ENCODE measurements around the gene TANGO2. TPM values are rescaled to one million over a fixed set of nuclear protein-coding genes. Genes with fewer than 3 reads are reported as not detected.
A peak's percentile ranks its signal among the peaks of the same experiment; 100 is the strongest.

Gene TANGO2
- total and polyA plus RNA-seq, 3 experiments from 2014 or later: 27.3 to 48.6 (median 28.0) TPM

- Mint-ChIP-seq H3K9me3 (no peaks in the 10 kb centered on the region), H3K4me3 (no peak overlapping the region), H3K27me3 (no peaks in the 10 kb centered on the region), H3K36me3 (peaks cover 0 to 84% (median 9%) of the 10 kb centered on the region in 3 donors), H3K27ac (peak overlapping the region in 5 of 8 donors; percentile 1 to 78 (median 29)), H3K4me1 (peaks cover 5 to 19% (median 13%) of the 10 kb centered on the region in 3 donors)
- no peak for DNase-seq
- ChIA-PET CTCF (no interaction called here), POLR2A (no interaction called here)
- Histone ChIP-seq H3K9me3 (ENCODE audit: low read length) (no peaks in the 10 kb centered on the region), H3K4me1 (ENCODE audit: insufficient read depth, low read length) (peaks cover 6% of the 10 kb centered on the region), H3K36me3 (ENCODE audit: insufficient read depth, low read length) (peaks cover 26% of the 10 kb centered on the region), H3K4me3 (ENCODE audit: low read length) (peak overlapping the region; percentile 35), H3K27me3 (ENCODE audit: insufficient read depth, low read length, poor library complexity, severe bottlenecking) (no peaks in the 10 kb centered on the region), H3K27ac (ENCODE audit: low read depth, low read length) (peak overlapping the region; percentile 72)
Observed at GRCh38 chr22:20058989-20059770, 38.3 kb downstream of the TANGO2 start.

DNA sequence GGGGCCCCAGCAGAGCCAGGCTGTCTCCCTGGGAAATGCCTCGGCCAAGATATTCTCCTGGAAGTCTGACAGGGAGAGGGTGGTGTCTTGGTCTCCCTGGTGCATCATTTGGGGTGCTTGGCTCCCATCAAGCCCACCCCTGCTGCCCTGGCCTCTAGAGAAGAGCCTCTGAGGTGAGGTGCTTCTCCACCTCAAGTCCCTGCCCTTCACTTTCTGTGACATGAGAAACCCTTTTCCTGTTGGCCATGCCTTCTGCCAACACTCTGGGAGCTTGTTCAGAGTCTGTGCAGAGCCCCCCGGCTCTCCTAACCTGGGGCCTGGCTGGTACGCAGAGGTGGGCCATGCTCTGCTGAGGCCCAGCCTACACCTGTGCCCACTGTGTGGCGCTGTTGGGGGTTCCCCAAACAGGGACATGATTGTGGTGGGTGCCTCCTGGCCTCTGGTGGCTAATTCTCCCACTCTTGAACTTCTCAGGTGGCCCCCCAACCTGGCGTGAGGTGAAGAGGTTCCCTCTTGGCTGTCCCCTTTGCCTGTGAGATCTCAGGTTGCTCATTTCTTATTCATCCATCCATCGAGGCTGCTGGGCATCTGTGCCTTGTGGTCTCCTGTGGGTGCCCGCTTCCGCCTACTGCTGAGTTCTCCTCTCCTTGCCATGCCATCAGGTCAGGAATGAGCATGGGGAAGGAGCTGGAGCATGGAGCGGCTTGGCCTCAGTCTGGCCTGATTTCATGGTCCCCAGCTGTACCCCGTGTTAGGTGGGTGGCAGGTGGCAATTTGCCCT, 40.0 kb downstream of the TANGO2 start:
- Histone ChIP-seq H3K27me3 (ENCODE audit: insufficient read depth, low read length, poor library complexity, severe bottlenecking) (no peaks in the 10 kb centered on the region), H3K9me3 (ENCODE audit: low read length) (no peaks in the 10 kb centered on the region), H3K4me1 (ENCODE audit: insufficient read depth, low read length) (peaks cover 6% of the 10 kb centered on the region), H3K27ac (ENCODE audit: low read depth, low read length) (no peak overlapping the region), H3K36me3 (ENCODE audit: insufficient read depth, low read length) (peaks cover 20% of the 10 kb centered on the region), H3K4me3 (ENCODE audit: low read length) (no peak overlapping the region)
- ChIA-PET POLR2A (interaction anchor here (0.5 kb wide), 1 partner anchor 1569 kb away, joined by 3 read pairs; the partner anchor contains the start of gene YDJC), CTCF (interaction anchor here (1.8 kb wide), 1 partner anchor 12 kb away, joined by 4 read pairs; no protein-coding TSS in a partner anchor)
- Mint-ChIP-seq H3K4me1 (peaks cover 5 to 19% (median 13%) of the 10 kb centered on the region in 3 donors), H3K9me3 (no peaks in the 10 kb centered on the region), H3K4me3 (no peak overlapping the region), H3K36me3 (peaks cover 0 to 79% (median 10%) of the 10 kb centered on the region in 3 donors), H3K27me3 (no peaks in the 10 kb centered on the region), H3K27ac (peak overlapping the region in 2 of 8 donors; percentile 2 to 36)
- no peak for DNase-seq

DNA sequence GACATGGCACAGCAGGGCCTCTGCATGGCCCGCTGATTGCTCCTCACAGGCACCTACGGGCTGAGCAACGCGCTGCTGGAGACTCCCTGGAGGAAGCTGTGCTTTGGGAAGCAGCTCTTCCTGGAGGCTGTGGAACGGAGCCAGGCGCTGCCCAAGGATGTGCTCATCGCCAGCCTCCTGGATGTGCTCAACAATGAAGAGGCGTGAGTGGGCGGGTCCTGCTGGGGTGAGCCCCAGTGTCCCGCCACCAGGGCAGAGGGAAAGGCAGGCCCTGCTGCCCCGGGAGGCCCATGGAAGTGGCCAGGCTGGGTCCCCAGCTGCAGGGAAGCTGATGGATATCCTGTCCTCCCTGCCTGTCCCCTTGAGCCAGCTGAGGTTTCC, 40.6 kb downstream of the TANGO2 start:
- ChIA-PET POLR2A (interaction anchor here (0.5 kb wide), 1 partner anchor 1568 kb away, joined by 3 read pairs; the partner anchor contains the start of gene YDJC), CTCF (interaction anchor here (1.4 to 1.8 kb wide), 2 partner anchors 11 to 50 kb away, joined by 3 to 4 read pairs; no protein-coding TSS in a partner anchor)
- Histone ChIP-seq H3K4me1 (ENCODE audit: insufficient read depth, low read length) (peaks cover 6% of the 10 kb centered on the region), H3K27ac (ENCODE audit: low read depth, low read length) (no peak overlapping the region), H3K36me3 (ENCODE audit: insufficient read depth, low read length) (peaks cover 18% of the 10 kb centered on the region), H3K4me3 (ENCODE audit: low read length) (no peak overlapping the region), H3K27me3 (ENCODE audit: insufficient read depth, low read length, poor library complexity, severe bottlenecking) (no peaks in the 10 kb centered on the region), H3K9me3 (ENCODE audit: low read length) (no peaks in the 10 kb centered on the region)
- Mint-ChIP-seq H3K4me1 (peaks cover 5 to 19% (median 13%) of the 10 kb centered on the region in 3 donors), H3K36me3 (peaks cover 0 to 74% (median 10%) of the 10 kb centered on the region in 3 donors), H3K27ac (no peak overlapping the region), H3K9me3 (no peaks in the 10 kb centered on the region), H3K27me3 (no peaks in the 10 kb centered on the region), H3K4me3 (no peak overlapping the region)
- no peak for DNase-seq

GRCh38 chr22:20062043-20062765, 41.3 kb downstream of the TANGO2 start:
- POLR2A ChIA-PET: no interaction called here
- Mint-ChIP-seq H3K27ac (no peak overlapping the region), H3K36me3 (peaks cover 0 to 68% (median 10%) of the 10 kb centered on the region in 3 donors), H3K9me3 (no peaks in the 10 kb centered on the region), H3K4me1 (peaks cover 5 to 19% (median 13%) of the 10 kb centered on the region in 3 donors), H3K27me3 (no peaks in the 10 kb centered on the region), H3K4me3 (no peak overlapping the region)
- Histone ChIP-seq H3K4me3 (ENCODE audit: low read length) (no peak overlapping the region), H3K4me1 (ENCODE audit: insufficient read depth, low read length) (peaks cover 6% of the 10 kb centered on the region), H3K27ac (ENCODE audit: low read depth, low read length) (no peak overlapping the region), H3K36me3 (ENCODE audit: insufficient read depth, low read length) (peaks cover 18% of the 10 kb centered on the region), H3K9me3 (ENCODE audit: low read length) (no peaks in the 10 kb centered on the region), H3K27me3 (ENCODE audit: insufficient read depth, low read length, poor library complexity, severe bottlenecking) (no peaks in the 10 kb centered on the region)
- no peak for DNase-seq
- CTCF ChIA-PET: interaction anchor here (1.4 to 1.8 kb wide), 2 partner anchors 11 to 49 kb away, joined by 3 to 4 read pairs; no protein-coding TSS in a partner anchor

DNA sequence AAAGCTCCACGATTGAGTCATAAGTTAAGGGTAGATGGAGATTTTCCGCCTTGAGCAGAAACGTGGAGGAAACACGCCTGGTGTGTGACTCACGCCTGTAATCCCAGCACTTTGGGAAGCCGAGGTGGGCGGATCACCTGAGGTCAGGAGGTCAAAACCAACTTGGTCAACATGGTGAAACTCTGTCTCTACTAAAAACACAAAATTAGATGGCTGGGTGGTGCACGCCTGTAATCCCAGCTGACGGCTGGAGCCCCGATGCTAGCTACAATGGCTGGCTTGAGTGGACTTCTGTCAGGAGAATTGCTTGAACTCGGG, 41.8 kb downstream of the TANGO2 start:
- Mint-ChIP-seq H3K27ac (no peak overlapping the region), H3K36me3 (peaks cover 0 to 65% (median 10%) of the 10 kb centered on the region in 3 donors), H3K4me1 (peaks cover 5 to 19% (median 13%) of the 10 kb centered on the region in 3 donors), H3K4me3 (no peak overlapping the region), H3K27me3 (no peaks in the 10 kb centered on the region), H3K9me3 (no peaks in the 10 kb centered on the region)
- Histone ChIP-seq H3K4me3 (ENCODE audit: low read length) (no peak overlapping the region), H3K27me3 (ENCODE audit: insufficient read depth, low read length, poor library complexity, severe bottlenecking) (no peaks in the 10 kb centered on the region), H3K4me1 (ENCODE audit: insufficient read depth, low read length) (peaks cover 6% of the 10 kb centered on the region), H3K9me3 (ENCODE audit: low read length) (no peaks in the 10 kb centered on the region), H3K27ac (ENCODE audit: low read depth, low read length) (no peak overlapping the region), H3K36me3 (ENCODE audit: insufficient read depth, low read length) (peaks cover 18% of the 10 kb centered on the region)
- DNase-seq: no peak
- POLR2A ChIA-PET: no interaction called here
- CTCF ChIA-PET: interaction anchor here (1.4 to 1.8 kb wide), 2 partner anchors 10 to 48 kb away, joined by 3 to 4 read pairs; no protein-coding TSS in a partner anchor

DNA sequence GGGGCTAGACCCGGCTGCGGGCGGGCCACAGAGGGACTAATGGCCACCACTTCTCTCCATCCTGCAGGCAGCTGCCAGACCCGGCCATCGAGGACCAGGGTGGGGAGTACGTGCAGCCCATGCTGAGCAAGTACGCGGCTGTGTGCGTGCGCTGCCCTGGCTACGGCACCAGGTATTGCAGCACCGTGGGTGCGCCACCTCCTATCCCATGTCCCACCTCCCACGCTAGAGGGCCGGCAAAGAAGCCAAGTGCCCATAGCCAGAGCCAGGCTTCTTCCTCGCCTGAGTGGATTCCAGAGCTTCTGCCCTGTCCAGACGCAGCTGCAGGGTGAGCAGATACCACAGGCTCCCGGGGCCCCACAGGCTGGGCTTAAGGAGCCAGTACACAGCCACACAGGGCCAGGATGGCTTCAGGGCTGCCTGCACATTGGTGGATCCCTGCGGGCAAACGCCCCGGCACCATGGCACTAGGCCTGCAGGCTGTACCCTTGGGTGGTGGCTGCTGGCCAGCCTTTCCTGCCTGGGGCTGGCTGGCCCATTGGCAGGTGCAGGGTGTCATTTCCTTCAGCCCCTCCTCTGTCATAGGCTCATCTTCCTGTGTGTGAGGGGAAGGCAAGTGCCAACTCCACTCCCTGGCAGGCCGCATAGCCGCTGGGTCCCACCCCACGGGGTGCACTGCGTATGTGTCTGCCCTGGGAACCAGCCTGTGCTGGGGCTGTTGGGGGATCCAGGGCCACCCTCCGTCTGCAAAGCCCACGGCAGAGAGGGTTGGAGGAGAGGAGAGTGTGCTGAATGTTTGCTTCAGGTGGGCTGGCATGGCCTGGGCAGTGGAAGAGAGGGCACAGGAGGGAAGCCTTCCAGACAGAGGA, 42.6 kb downstream of the TANGO2 start:
- H3K4me1 ChIP-seq (ENCODE audit: insufficient read depth, low read length): peaks cover 6% of the 10 kb centered on the region
- Mint-ChIP-seq H3K27me3 (no peaks in the 10 kb centered on the region), H3K36me3 (peaks cover 0 to 58% (median 8%) of the 10 kb centered on the region in 3 donors), H3K4me1 (peaks cover 5 to 15% (median 12%) of the 10 kb centered on the region in 3 donors), H3K9me3 (no peaks in the 10 kb centered on the region), H3K4me3 (no peak overlapping the region), H3K27ac (no peak overlapping the region)
- H3K27me3 ChIP-seq (ENCODE audit: insufficient read depth, low read length, poor library complexity, severe bottlenecking): no peaks in the 10 kb centered on the region
- POLR2A ChIA-PET: no interaction called here
- H3K4me3 ChIP-seq (ENCODE audit: low read length): no peak overlapping the region
- no peaks in the 10 kb centered on the region for H3K9me3 ChIP-seq (ENCODE audit: low read length)
- DNase-seq: no peak
- H3K27ac ChIP-seq (ENCODE audit: low read depth, low read length): no peak overlapping the region
- H3K36me3 ChIP-seq (ENCODE audit: insufficient read depth, low read length): peaks cover 18% of the 10 kb centered on the region
- CTCF ChIA-PET: no interaction called here

- H3K9me3 ChIP-seq (ENCODE audit: low read length): no peaks in the 10 kb centered on the region
- no peaks in the 10 kb centered on the region for H3K27me3 ChIP-seq (ENCODE audit: insufficient read depth, low read length, poor library complexity, severe bottlenecking)
- Mint-ChIP-seq H3K36me3 (peaks cover 0 to 52% (median 6%) of the 10 kb centered on the region in 3 donors), H3K4me1 (peaks cover 0 to 9% (median 6%) of the 10 kb centered on the region in 3 donors), H3K4me3 (no peak overlapping the region), H3K27me3 (no peaks in the 10 kb centered on the region), H3K9me3 (no peaks in the 10 kb centered on the region), H3K27ac (no peak overlapping the region)
- peaks cover 16% of the 10 kb centered on the region for H3K36me3 ChIP-seq (ENCODE audit: insufficient read depth, low read length)
- H3K4me1 ChIP-seq (ENCODE audit: insufficient read depth, low read length): peaks cover 6% of the 10 kb centered on the region
- H3K4me3 ChIP-seq (ENCODE audit: low read length): no peak overlapping the region
- POLR2A ChIA-PET: no interaction called here
- no peak overlapping the region for H3K27ac ChIP-seq (ENCODE audit: low read depth, low read length)
- DNase-seq: no peak
- CTCF ChIA-PET: no interaction called here
Observed at GRCh38 chr22:20064140-20064480, 43.2 kb downstream of the TANGO2 start.

Measured in CD8-positive, alpha-beta memory T cell (primary cell).